Liver (tissue), 3 donors: ENCODE measurements around the gene ARHGEF16.

Source experiments
- ATF3 ChIP-seq: IDR thresholded peaks from 2 replicates; pipeline ENCODE4 v1.6.1; 2016; ENCODE audit warnings: antibody characterized with exemption
- CTCF ChIP-seq: fragments of 150-350 bp; IDR thresholded peaks from 2 replicates; pipeline ENCODE4 v1.5.1; 2017; ENCODE audit warnings: improper control_type of control experiment, low read depth, low read length; ENCODE audit not compliant: missing input control
- JUND ChIP-seq, 2 donors: IDR thresholded peaks; 2 replicates each; pipeline ENCODE4 v1.6.1; 2016; ENCODE audit warnings: antibody characterized with exemption in 2 of 2
- MAX ChIP-seq: IDR thresholded peaks from 2 replicates; pipeline ENCODE4 v1.6.1; 2016; ENCODE audit warnings: antibody characterized with exemption
- NR2F2 ChIP-seq: IDR thresholded peaks from 2 replicates; pipeline ENCODE4 v1.6.1; 2016; ENCODE audit warnings: antibody characterized with exemption
- RAD21 ChIP-seq, 2 donors: IDR thresholded peaks; 2 replicates each; pipeline ENCODE4 v1.6.1; 2016; ENCODE audit warnings: antibody characterized with exemption in 2 of 2, mild to moderate bottlenecking in 2 of 2
- SP1 ChIP-seq: IDR thresholded peaks from 2 replicates; pipeline ENCODE4 v1.6.1; 2018; ENCODE audit warnings: antibody characterized with exemption, mild to moderate bottlenecking
- YY1 ChIP-seq: IDR thresholded peaks from 2 replicates; pipeline ENCODE4 v1.6.1; 2016; ENCODE audit warnings: antibody characterized with exemption, mild to moderate bottlenecking
- donor health status: healthy.
- donor health status: healthy.

GRCh38 chr1:3451994-3452865 lies 2.2 kb upstream of the ARHGEF16 start:
- no peak for TF ChIP-seq CTCF
- no peak for TF ChIP-seq ATF3
- no peak for TF ChIP-seq NR2F2
- TF ChIP-seq RAD21 (IDR thresholded peaks at IDR 0.05): no peak
- no peak for TF ChIP-seq SP1
- TF ChIP-seq YY1: no peak
- TF ChIP-seq MAX: no peak
- no peak for TF ChIP-seq JUND (IDR thresholded peaks at IDR 0.05)
